T1000 (cell line): ENCODE data around the gene DRC3.

Experiments used
- DNase-seq: peaks from one replicate; lab custom pipeline; 2025; ENCODE audit warnings: mixed read lengths; lab: John Stamatoyannopoulos, UW

DRC3 gene

DNA sequence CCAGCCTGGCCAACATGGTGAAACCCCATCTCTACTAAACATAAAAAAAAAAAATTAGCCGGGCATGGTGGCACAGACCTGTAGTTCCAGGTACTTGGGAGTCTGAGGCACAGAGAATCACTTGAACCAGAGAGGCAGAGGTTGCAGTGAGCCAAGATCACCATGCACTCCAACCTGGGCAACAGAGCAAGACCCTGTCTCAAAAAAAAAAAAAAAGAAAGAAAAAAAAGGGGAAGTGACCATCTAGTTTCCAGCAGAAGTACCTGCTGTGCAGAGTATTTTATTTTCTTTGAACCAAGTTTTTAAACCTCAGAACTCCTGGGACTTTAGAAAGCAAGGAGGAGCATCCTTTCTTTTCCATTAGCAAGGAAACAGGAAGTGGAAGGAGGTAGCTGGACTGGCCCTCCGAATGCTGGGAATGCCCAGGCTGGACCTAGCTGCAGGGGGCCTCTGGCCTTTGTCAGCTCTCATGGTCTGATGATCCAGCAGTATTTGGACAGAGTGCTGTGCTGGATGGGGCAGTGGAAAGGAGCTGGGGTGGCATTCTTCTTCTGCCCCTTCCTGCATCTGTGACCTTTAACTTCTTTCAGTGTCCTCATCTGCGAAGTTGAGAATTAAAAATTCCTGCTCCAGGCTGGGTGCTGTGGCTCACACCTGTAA, 73.2 kb downstream of the DRC3 start:
- no peak for DNase-seq

DNA sequence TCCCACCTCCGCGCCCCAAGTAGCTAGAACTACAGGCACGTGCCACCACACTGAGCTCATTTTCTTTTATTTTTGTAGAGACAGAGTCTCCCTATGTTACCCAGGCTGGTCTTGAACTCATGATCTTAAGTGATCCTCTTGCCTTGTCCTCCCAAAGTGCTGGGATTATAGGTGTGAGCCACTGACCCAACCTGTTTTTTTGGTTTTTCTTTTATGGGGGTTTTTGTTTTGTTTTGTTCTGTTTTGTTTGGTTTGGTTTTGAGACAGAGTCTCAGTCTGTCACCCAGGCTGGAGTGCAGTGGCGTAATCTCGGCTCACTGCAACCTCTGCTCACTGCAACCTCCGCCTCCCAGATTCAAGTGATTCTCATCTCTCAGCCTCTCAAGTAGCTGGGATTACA, 82.9 kb downstream of the DRC3 start:
- no peak for DNase-seq

DNA sequence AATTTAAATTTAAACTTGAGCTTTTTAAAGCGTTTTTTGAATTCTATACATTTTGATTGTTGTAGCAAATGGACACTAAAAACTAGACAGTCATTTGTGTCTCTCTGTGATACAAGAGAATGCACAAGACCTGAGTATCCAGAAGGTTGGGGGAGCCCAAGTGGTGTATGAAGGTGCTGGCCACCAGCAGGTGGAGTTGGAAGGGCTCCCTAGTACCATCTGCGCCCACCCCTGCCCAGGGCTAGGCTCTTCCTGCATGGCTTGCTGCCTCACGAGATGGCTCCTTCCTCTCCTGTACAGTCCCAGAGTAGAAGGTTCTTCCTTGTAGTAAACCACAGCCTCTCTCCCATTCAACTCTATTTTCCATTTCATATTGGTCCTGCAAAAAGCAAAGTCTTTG, 83.6 kb downstream of the DRC3 start:
- DNase-seq = no peak

DNA sequence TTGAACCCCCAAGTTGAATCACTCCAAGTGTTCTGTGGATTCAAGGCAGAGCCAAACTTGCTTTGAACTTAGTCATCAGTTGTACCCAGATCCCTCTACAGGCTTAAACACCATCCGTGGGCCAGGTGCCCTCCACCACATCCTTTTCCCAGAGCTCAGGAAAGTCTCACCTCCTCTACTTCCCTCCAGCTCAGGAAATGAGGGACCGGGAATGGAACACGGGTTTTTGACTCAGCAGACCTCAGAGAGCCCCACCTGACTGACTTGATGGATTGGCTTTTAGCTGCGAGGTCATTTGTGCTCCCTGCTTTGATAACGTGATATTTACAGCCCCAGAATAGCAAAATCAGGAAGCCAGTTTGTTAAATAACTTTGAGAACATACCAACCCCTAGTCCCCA, 86.6 kb downstream of the DRC3 start:
- DNase-seq = no peak

DNA sequence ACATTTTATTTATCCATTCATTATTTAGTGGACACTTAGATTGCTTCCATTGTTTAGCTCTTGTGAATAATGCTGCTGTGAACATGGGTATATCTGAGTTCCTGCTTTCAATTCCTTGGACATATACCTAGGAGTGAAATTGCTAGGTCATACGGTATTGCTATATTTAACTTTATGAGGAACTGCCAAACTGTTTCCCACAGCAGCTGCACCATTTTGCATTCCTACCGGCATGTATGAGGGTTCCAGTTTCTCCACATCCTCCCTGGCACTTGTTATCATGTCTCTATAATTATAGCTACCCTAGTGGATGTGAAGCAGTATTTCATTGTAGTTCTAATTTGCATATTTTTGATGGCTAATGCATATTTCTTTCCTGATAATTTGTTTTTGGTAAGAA, 91.4 kb downstream of the DRC3 start:
- no peak for DNase-seq

DNA sequence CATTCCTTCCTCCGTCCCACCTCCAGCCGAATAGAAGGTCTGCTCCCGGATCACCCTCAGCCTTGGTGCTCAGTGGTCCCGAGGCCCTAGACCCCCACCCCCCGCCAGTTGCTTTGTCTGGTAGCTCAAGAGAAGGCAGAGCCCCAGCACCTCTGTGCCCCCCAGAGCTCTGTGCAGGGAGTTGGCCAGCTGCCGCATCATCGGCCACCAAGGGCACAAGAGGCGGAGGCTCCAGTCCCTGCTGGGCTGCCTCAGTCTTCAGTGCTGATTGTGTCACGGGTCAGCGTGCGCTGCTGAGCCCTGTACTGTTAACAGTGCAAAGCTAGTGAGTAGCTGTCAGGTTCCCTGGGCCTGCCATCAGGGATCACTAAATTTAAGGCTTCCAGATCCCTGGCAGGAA, 92.9 kb downstream of the DRC3 start:
- DNase-seq = no peak
